Measurements from ENCODE around the gene SLC7A5. TPM values are rescaled to one million over a fixed set of nuclear protein-coding genes. Genes with fewer than 3 reads are reported as not detected.

Gene SLC7A5
- total and polyA plus RNA-seq, 2 of the 13 experiments (the other 11 are each of a cell fraction or from before 2014, with no cell fraction given) = 79.6 to 155 TPM

GRCh38 chr16:87790292-87791100, 78.8 kb downstream of the SLC7A5 start (continued):
- TF ChIP-seq ZNF746 (CRISPR knock-in tag; IDR thresholded peaks at IDR 0.05) (0 out of 2 replicates have a peak, but pooled peaks have one; percentile 15), ZMYM2 (CRISPR knock-in tag; IDR thresholded peaks at IDR 0.05) (0 out of 2 replicates have a peak, but pooled peaks have one; percentile 22), MBNL3 (CRISPR knock-in tag; conservative IDR thresholded peaks at IDR 0.05) (no peak), ZBTB39 (CRISPR knock-in tag; IDR thresholded peaks at IDR 0.05) (no peak), MTF2 (CRISPR knock-in tag; IDR thresholded peaks at IDR 0.05; ENCODE audit: borderline replicate concordance) (0 out of 2 replicates have a peak, but pooled peaks have one; percentile 14), CBX1 (IDR thresholded peaks at IDR 0.05; ENCODE audit: low read depth) (peak; percentile 28), KLF15 (CRISPR knock-in tag; IDR thresholded peaks at IDR 0.05; ENCODE audit: borderline replicate concordance) (0 out of 2 replicates have a peak, but pooled peaks have one; percentile 53), ZNF574 (CRISPR knock-in tag; IDR thresholded peaks at IDR 0.05) (0 out of 2 replicates have a peak, but pooled peaks have one; percentile 0), IRF1 (CRISPR knock-in tag; IDR thresholded peaks at IDR 0.05; ENCODE audit: low read depth) (no peak), ARHGAP35 (CRISPR knock-in tag; IDR thresholded peaks at IDR 0.05; ENCODE audit: borderline replicate concordance) (no peak), ZBTB14 (CRISPR knock-in tag; IDR thresholded peaks at IDR 0.05) (no peak), EHMT2 (IDR thresholded peaks at IDR 0.05; ENCODE audit: borderline replicate concordance, low read depth, low read length) (0 out of 2 replicates have a peak, but pooled peaks have one; percentile 7), PLSCR1 (CRISPR knock-in tag; IDR thresholded peaks at IDR 0.05; ENCODE audit: borderline replicate concordance) (no peak), ZNF33B (CRISPR knock-in tag; IDR thresholded peaks at IDR 0.05) (no peak), ESRRA (CRISPR knock-in tag; IDR thresholded peaks at IDR 0.05; ENCODE audit: low read depth) (no peak), ZNF580 (CRISPR knock-in tag; IDR thresholded peaks at IDR 0.05; ENCODE audit: borderline replicate concordance, low read depth) (0 out of 2 replicates have a peak, but pooled peaks have one; percentile 12)
